K562 (cell line): Measurements from ENCODE around the gene XPR1. TPM values are rescaled to one million over a fixed set of nuclear protein-coding genes. Genes with fewer than 3 reads are reported as not detected.

Experiments
- ATAC-seq: fragments of 200-7000 bp; cut with Tn5 transposase; 3 replicates; pipeline ENCODE4 v1.9.1; 2020; ENCODE audit warnings: moderate library complexity
- BruUV-seq: library from RNA; stranded (reverse); fragments of 400-500 nt; replicated peaks from 2 replicates; lab custom pipeline; 2021; lab: Mats Ljungman, UMichigan
- CTCF ChIA-PET: fragments of 300-600 bp; formaldehyde crosslinking; extraction: SDS; loops from one replicate; lab custom pipeline; 2021; ENCODE audit warnings: low intra/inter-chr PET ratio; lab: Yijun Ruan, JAX
- POLR2A ChIA-PET: fragments of 300-600, 350-650 bp; sonication (Branson Sonifier 250); formaldehyde crosslinking; extraction: SDS; loops from one replicate; lab custom pipeline; 2021; ENCODE audit warnings: antibody characterized with exemption, inconsistent platforms; lab: Yijun Ruan, JAX
- DNase-seq, 4 experiments: peaks; one replicate each; pipeline versions ENCODE4 v3.0.0 to v3.0.0-alpha.2; 2011 to 2018; ENCODE audit warnings: low spot score in 3 of 4, mixed read lengths in 3 of 4; ENCODE audit errors: extremely low read depth in 1 of 4
- FAIRE-seq: peaks from 2 replicates; lab custom pipeline; 2011; peaks lifted over from hg19 to GRCh38; lab: Jason Lieb, UNC
- H2AFZ ChIP-seq: 2 replicates; pipeline ENCODE4 v1.6.0; 2011; ENCODE audit warnings: low read depth, low read length, control low read depth, inconsistent platforms
- H3K27ac ChIP-seq: fragments of 200-600 bp; 3 replicates; pipeline ENCODE4 v1.8.0; 2011; ENCODE audit warnings: low read depth, mild to moderate bottlenecking, control low read depth, inconsistent platforms, low read length, moderate library complexity, mixed read lengths; ENCODE audit errors: extremely low read depth
- H3K27me3 ChIP-seq, 2 experiments: fragments of 300-600 bp in 1 of 2; 2 replicates in 1 of 2; 3 replicates in 1 of 2; pipeline versions ENCODE4 v1.6.0 to v1.8.0; 2011; ENCODE audit warnings: inconsistent platforms in 2 of 2, low read length in 2 of 2, mild to moderate bottlenecking in 1 of 2, mixed read lengths in 1 of 2, moderate library complexity in 1 of 2; ENCODE audit not compliant: control insufficient read depth in 2 of 2, insufficient read depth in 2 of 2
- H3K36me3 ChIP-seq: fragments of 300-600 bp; 3 replicates; pipeline ENCODE4 v1.8.0; 2011; ENCODE audit warnings: mild to moderate bottlenecking, low read length, inconsistent platforms; ENCODE audit not compliant: control insufficient read depth, insufficient read depth
- H3K4me1 ChIP-seq, 2 experiments: fragments of 200-600 bp in 1 of 2; replicated peaks in 1 of 2; 2 replicates in 1 of 2; 3 replicates in 1 of 2; pipeline versions ENCODE4 v1.5.1 to v1.8.0; 2011; ENCODE audit warnings: inconsistent platforms in 2 of 2, low read length in 2 of 2, mild to moderate bottlenecking in 1 of 2, mixed read lengths in 1 of 2, moderate library complexity in 1 of 2; ENCODE audit not compliant: control insufficient read depth in 2 of 2, insufficient read depth in 2 of 2
- H3K4me2 ChIP-seq: 2 replicates; pipeline ENCODE4 v1.6.1; 2011; ENCODE audit warnings: low read length, control low read depth, inconsistent platforms, mixed read lengths; ENCODE audit not compliant: insufficient read depth
- H3K4me3 ChIP-seq: fragments of 200-600 bp; sonication (generic), shearing (Covaris generic); 2 replicates; pipeline ENCODE4 v1.5.1; 2016; ENCODE audit warnings: control low read depth, inconsistent platforms
- H3K79me2 ChIP-seq: fragments of 200-600 bp; 3 replicates; pipeline ENCODE4 v1.8.0; 2011; ENCODE audit warnings: low read length, inconsistent platforms; ENCODE audit not compliant: control insufficient read depth, insufficient read depth
- H3K9ac ChIP-seq, 2 experiments: 2 replicates each; pipeline versions ENCODE4 v1.6.0 to v1.6.1; 2011; ENCODE audit warnings: low read depth in 2 of 2, low read length in 2 of 2, control low read depth in 1 of 2, inconsistent platforms in 1 of 2, mild to moderate bottlenecking in 1 of 2, mixed read lengths in 1 of 2; ENCODE audit not compliant: insufficient read depth in 1 of 2
- H3K9me1 ChIP-seq: one replicate; pipeline ENCODE4 v1.6.0; 2011; ENCODE audit warnings: inconsistent platforms, mild to moderate bottlenecking, low read length, moderate library complexity; ENCODE audit not compliant: control insufficient read depth, insufficient read depth
- H3K9me3 ChIP-seq: replicated peaks from 2 replicates; pipeline ENCODE4 v1.5.1; 2011; ENCODE audit warnings: low read depth, low read length, inconsistent platforms; ENCODE audit not compliant: control insufficient read depth, insufficient read depth
- H4K20me1 ChIP-seq: replicated peaks from 2 replicates; pipeline ENCODE4 v1.6.1; 2011; ENCODE audit warnings: low read length, inconsistent platforms, mixed read lengths; ENCODE audit not compliant: control insufficient read depth, insufficient read depth
- L3MBTL2 ChIP-seq: fragments of 450-650 bp; IDR thresholded peaks from 2 replicates; pipeline ENCODE4 v1.6.1; 2016; ENCODE audit warnings: mild to moderate bottlenecking, moderate library complexity
- PTTG1 ChIP-seq: fragments of 450-650 bp; IDR thresholded peaks from 2 replicates; pipeline ENCODE4 v1.6.1; 2016; ENCODE audit warnings: low read depth, mild to moderate bottlenecking, missing genetic modification characterization, missing compliant biosample characterization
- RAD51 ChIP-seq: fragments of 450-650 bp; IDR thresholded peaks from 2 replicates; pipeline ENCODE4 v1.7.1; 2016; ENCODE audit warnings: low read depth, mild to moderate bottlenecking, borderline replicate concordance
- TFAM ChIP-seq: fragments of 250-450 bp; sonication (Bioruptor Pico); conservative IDR thresholded peaks from 2 replicates; pipeline ENCODE4 v1.5.0; 2021; ENCODE audit warnings: mild to moderate bottlenecking, moderate library complexity
- ZBTB7A ChIP-seq: IDR thresholded peaks from 2 replicates; pipeline ENCODE4 v1.6.1; 2011; ENCODE audit warnings: low read depth, mild to moderate bottlenecking, low read length, moderate library complexity, borderline replicate concordance; ENCODE audit not compliant: control insufficient read depth
- ZNF586 ChIP-seq: fragments of 450-650 bp; formaldehyde crosslinking; conservative IDR thresholded peaks from 2 replicates; pipeline ENCODE4 v1.4.0; 2020; ENCODE audit warnings: mild to moderate bottlenecking, moderate library complexity
- ZNF707 ChIP-seq: fragments of 250-450 bp; sonication (Bioruptor Pico); conservative IDR thresholded peaks from 2 replicates; pipeline ENCODE4 v1.8.0; 2022; ENCODE audit warnings: inconsistent platforms, mild to moderate bottlenecking, moderate library complexity
- WGBS: fragments of 100-300 bp; shearing (Covaris generic); methylation state at CpG from one replicate; pipeline ENCODE4 v1.1.6; 2016; ENCODE audit warnings: low coverage, mixed read lengths; ENCODE audit not compliant: insufficient coverage; ENCODE audit errors: missing lambda C conversion rate; 5-methylcytosine and 5-hydroxymethylcytosine counted together
- in situ Hi-C: fragments of 300-500 bp; cut with MboI; formaldehyde crosslinking; loops from 4 replicates; pipeline ENCODE4 v1.15.0; 2018; ENCODE audit warnings: inconsistent platforms, mixed read lengths
- intact Hi-C: fragments of 100-400 bp; cut with micrococcal nuclease; formaldehyde crosslinking; loops from 2 replicates; pipeline ENCODE4 v1.14.2; 2022
- polyA plus RNA-seq, 8 experiments: library from polyadenylated mRNA; depleted of rRNA in 4 of 8; stranded (reverse) in 5 of 8; unstranded in 3 of 8; fragments of >200 nt; fragmentation: Nextera tagmentation in 2 of 8; fragmentation: Illumina TruSeq in 1 of 8; extraction: Ambion mirVana in 2 of 8; extraction: Trizol in 1 of 8; gene quantifications; 2 replicates each; pipeline versions ENCODE4 v1.2.1 to v1.2.3, GENCODE V29; 2011 to 2014; ENCODE audit warnings: inconsistent platforms in 1 of 8, missing spikeins in 1 of 8
- total RNA-seq, 7 experiments: library from RNA; depleted of rRNA in 6 of 7; stranded (reverse); fragments of >200 nt in 6 of 7; fragmentation: Illumina TruSeq in 2 of 7; extraction: Trizol in 2 of 7; gene quantifications; 2 replicates each; pipeline versions ENCODE4 v1.2.1 to v1.2.3, GENCODE V29; 2011 to 2021; ENCODE audit warnings: low replicate concordance in 1 of 7

Gene XPR1
- total and polyA plus RNA-seq, 9 of the 15 experiments (the other 6 are each of a cell fraction or from before 2014, with no cell fraction given) = 3.0 to 66.2 (median 38.6) TPM

- no peak for TF ChIP-seq TFAM (CRISPR knock-in tag)
- no peak for TF ChIP-seq RAD51
- no peak for TF ChIP-seq ZNF707
- no peak for TF ChIP-seq L3MBTL2
- TF ChIP-seq ZNF586 (CRISPR knock-in tag) = no peak
- no peak for TF ChIP-seq ZBTB7A
- no peak for TF ChIP-seq PTTG1 (tag)
- H3K36me3 ChIP-seq = no peaks in the 10 kb centered on the region
- DNase-seq = no peak
- no peaks in the 10 kb centered on the region for H4K20me1 ChIP-seq
- CTCF ChIA-PET = no interaction called here
- H3K27me3 ChIP-seq = 0 out of 5 replicates have a peak, but pooled peaks cover 0 to 4% of the 10 kb centered on the region in 2 experiments
- no peaks in the 10 kb centered on the region for H3K9me3 ChIP-seq
- BruUV-seq = no TSS peak
- H3K9me1 ChIP-seq = no peaks in the 10 kb centered on the region
- no peak for FAIRE-seq
- WGBS = 16% methylated on average over 3 of the region's 3 CpGs
- H2AFZ ChIP-seq = 0 out of 2 replicates have a peak overlapping the region, but pooled peaks have one; percentile 6
- in situ Hi-C loops (no loop called here), intact Hi-C loops (no loop called here)
- H3K4me1 ChIP-seq = peaks cover 0 to 3% of the 10 kb centered on the region in 2 experiments; a peak in 1 of 5 replicates
- POLR2A ChIA-PET = no interaction called here
- no peak overlapping the region; a peak in 1 of 4 replicates for H3K9ac ChIP-seq
- no peak overlapping the region for H3K4me2 ChIP-seq
- no peak for ATAC-seq
- H3K4me3 ChIP-seq = no peak overlapping the region
- H3K79me2 ChIP-seq = no peaks in the 10 kb centered on the region
- H3K27ac ChIP-seq = no peak overlapping the region
Observed at GRCh38 chr1:180909005-180909414, 277.2 kb downstream of the XPR1 start.
